GM12891 (cell line): Measurements from ENCODE around the gene TXNRD1.

Experiments used
- DNase-seq: peaks from one replicate; pipeline ENCODE4 v3.0.0; 2011; ENCODE audit warnings: low spot score; ENCODE audit not compliant: insufficient read length
- FAIRE-seq: peaks from 2 replicates; lab custom pipeline; 2011; peaks lifted over from hg19 to GRCh38; lab: Jason Lieb, UNC
- PAX5 ChIP-seq: IDR thresholded peaks from 2 replicates; pipeline ENCODE4 v1.6.1; 2011; ENCODE audit warnings: low read length, moderate library complexity, mild to moderate bottlenecking; ENCODE audit not compliant: insufficient read depth, severe bottlenecking
- POLR2A ChIP-seq: IDR thresholded peaks from 2 replicates; pipeline ENCODE4 v1.6.1; 2011; ENCODE audit warnings: low read depth, low read length, control low read depth
- POLR2AphosphoS5 ChIP-seq: IDR thresholded peaks from 2 replicates; pipeline ENCODE4 v1.6.1; 2011; ENCODE audit warnings: low read depth, low read length, control low read depth
- POU2F2 ChIP-seq: IDR thresholded peaks from 2 replicates; pipeline ENCODE4 v1.6.1; 2011; ENCODE audit warnings: low read depth, mild to moderate bottlenecking, control low read depth, low read length, moderate library complexity
- SPI1 ChIP-seq: IDR thresholded peaks from 2 replicates; pipeline ENCODE4 v1.6.1; 2011; ENCODE audit warnings: low read depth, low read length, control low read depth
- TAF1 ChIP-seq: IDR thresholded peaks from 2 replicates; pipeline ENCODE4 v1.6.1; 2011; ENCODE audit warnings: low read depth, low read length, control low read depth

The TXNRD1 gene

GRCh38 chr12:104279164-104279563 is 63.6 kb downstream of the TXNRD1 start:
- no peak for FAIRE-seq

GRCh38 chr12:104280111-104280510 is 64.5 kb downstream of the TXNRD1 start:
- no peak for TF ChIP-seq SPI1
- TF ChIP-seq TAF1, result no peak
- TF ChIP-seq POU2F2, result no peak
- no peak for TF ChIP-seq PAX5
- no peak for DNase-seq
- no peak for FAIRE-seq

More at GRCh38 chr12:104279164-104279563, 63.6 kb downstream of the TXNRD1 start:
- DNase-seq, result no peak
- TF ChIP-seq PAX5 (no peak), POLR2AphosphoS5 (no peak), SPI1 (no peak), POU2F2 (no peak), POLR2A (no peak), TAF1 (no peak)

GRCh38 chr12:104280717-104281458 is 65.3 kb downstream of the TXNRD1 start:
- DNase-seq (no peak), FAIRE-seq (no peak)

GRCh38 chr12:104281636-104282035 is 66.1 kb downstream of the TXNRD1 start:
- no peak for FAIRE-seq
- no peak for DNase-seq
- TF ChIP-seq SPI1, result no peak
- TF ChIP-seq TAF1, result no peak
- no peak for TF ChIP-seq POLR2A

More at GRCh38 chr12:104280717-104281458, 65.3 kb downstream of the TXNRD1 start:
- TF ChIP-seq TAF1 (no peak), POLR2AphosphoS5 (no peak)

GRCh38 chr12:104282109-104282508 is 66.5 kb downstream of the TXNRD1 start:
- TF ChIP-seq PAX5 (no peak), TAF1 (no peak), POLR2A (no peak), POU2F2 (no peak), POLR2AphosphoS5 (no peak), SPI1 (no peak)
- FAIRE-seq (no peak), DNase-seq (no peak)

- TF ChIP-seq POLR2AphosphoS5 (no peak), PAX5 (no peak), POLR2A (no peak), TAF1 (no peak), SPI1 (no peak), POU2F2 (no peak)
- DNase-seq, result no peak
- no peak for FAIRE-seq
These were observed 70.3 kb downstream of the TXNRD1 start for GRCh38 chr12:104285740-104286515.

- peak; percentile 60 for DNase-seq
- FAIRE-seq, result peak; percentile 86
- TF ChIP-seq TAF1 (peak; percentile 81), POLR2AphosphoS5 (peak; percentile 95), POU2F2 (peak; percentile 95), POLR2A (peak; percentile 94), SPI1 (no peak), PAX5 (no peak)
These were observed 71.2 kb downstream of the TXNRD1 start for GRCh38 chr12:104286516-104287482.

GRCh38 chr12:104288635-104289274 is 73.2 kb downstream of the TXNRD1 start:
- DNase-seq (peak; percentile 73), FAIRE-seq (peak; percentile 89)
- TF ChIP-seq SPI1, result peak; percentile 49
- peak; percentile 69 for TF ChIP-seq POLR2AphosphoS5
- peak; percentile 84 for TF ChIP-seq POLR2A
- peak; percentile 81; the same call in 1 of the 2 replicates for TF ChIP-seq TAF1
- TF ChIP-seq PAX5, result no peak
- TF ChIP-seq POU2F2, result no peak; the same call in 1 of the 2 replicates

- FAIRE-seq, result no peak
- TF ChIP-seq PAX5, result no peak
- no peak for TF ChIP-seq SPI1
- no peak for TF ChIP-seq POU2F2
- no peak for TF ChIP-seq POLR2AphosphoS5
- no peak for TF ChIP-seq TAF1
- no peak for TF ChIP-seq POLR2A
- DNase-seq, result no peak
These were observed 74.7 kb downstream of the TXNRD1 start for GRCh38 chr12:104290320-104290719.
